Heart left ventricle (tissue), 16 donors: ENCODE data around the gene PCNX3. TPM values are rescaled to one million over a fixed set of nuclear protein-coding genes. Genes with fewer than 3 reads are reported as not detected.

Experiments
- ATAC-seq, 4 donors: fragments of 200-7000 bp; cut with Tn5 transposase; one replicate each; pipeline ENCODE4 v1.9.1; 2020 to 2022; ENCODE audit warnings: moderate library complexity in 4 of 4, mild to moderate bottlenecking in 3 of 4, moderate number of reproducible peaks in 1 of 4
- DNase-seq, 5 donors: peaks; one replicate each; pipeline ENCODE4 v3.0.0-alpha.2; 2020
- H3K27ac ChIP-seq, 12 donors: fragments of 200-600 bp; sonication (generic) in 4 of 12; one replicate each; pipeline versions ENCODE4 v1.5.0 to v1.8.0; 2016 to 2022; ENCODE audit warnings: mild to moderate bottlenecking in 2 of 12
- H3K27me3 ChIP-seq, 9 donors: fragments of 200-600 bp; sonication (generic) in 2 of 9; one replicate each; pipeline versions ENCODE4 v1.5.1 to v1.8.0; 2016 to 2022; ENCODE audit warnings: mild to moderate bottlenecking in 3 of 9
- H3K36me3 ChIP-seq, 9 donors: fragments of 200-600 bp; sonication (generic) in 2 of 9; one replicate each; pipeline versions ENCODE4 v1.5.0 to v1.8.0; 2018 to 2022; ENCODE audit warnings: mild to moderate bottlenecking in 2 of 9
- H3K4me1 ChIP-seq, 12 donors: fragments of 200-600 bp; sonication (generic) in 4 of 12; one replicate each; pipeline versions ENCODE4 v1.5.0 to v1.8.0; 2016 to 2022; ENCODE audit warnings: mild to moderate bottlenecking in 3 of 12
- H3K4me3 ChIP-seq, 12 donors: fragments of 200-600 bp; sonication (generic) in 4 of 12; one replicate each; pipeline versions ENCODE4 v1.5.0 to v1.8.0; 2017 to 2022; ENCODE audit warnings: mild to moderate bottlenecking in 9 of 12, moderate library complexity in 4 of 12
- H3K9me3 ChIP-seq, 12 donors: fragments of 200-600 bp; sonication (generic) in 4 of 12; one replicate each; pipeline versions ENCODE4 v1.5.0 to v1.8.0; 2016 to 2022; ENCODE audit warnings: mild to moderate bottlenecking in 1 of 12
- CTCF ChIP-seq, 12 donors: fragments of 200-600 bp; sonication (generic) in 4 of 12; IDR thresholded peaks; one replicate each; pipeline versions ENCODE4 v1.5.0 to v1.8.0; 2018 to 2022; ENCODE audit warnings: antibody characterized with exemption in 12 of 12, mild to moderate bottlenecking in 5 of 12
- POLR2A ChIP-seq, 2 donors: fragments of 450-650 bp; IDR thresholded peaks; one replicate each; pipeline ENCODE4 v1.6.1; 2017; ENCODE audit warnings: antibody characterized with exemption in 2 of 2, mild to moderate bottlenecking in 2 of 2, moderate library complexity in 2 of 2
- WGBS, 4 donors: extraction: QIAGEN DNeasy Blood & Tissue Kit in 2 of 4; methylation state at CpG; one replicate each; pipeline versions ENCODE4 v1.1.5 to v1.1.7; 2013 to 2018; 5-methylcytosine and 5-hydroxymethylcytosine counted together
- intact Hi-C, 10 donors: fragments of 100-400 bp; cut with DNase I; formaldehyde crosslinking; loops; one replicate each; pipeline versions ENCODE4 v1.11.1 to v1.14.2; 2022
- long read RNA-seq, 3 donors: library from polyadenylated mRNA; unstranded; transcript quantifications; one replicate each; pipeline ENCODE4 v2.0.0, GENCODE V29; 2020 to 2021
- polyA plus RNA-seq, 2 donors: library from polyadenylated mRNA; stranded (reverse); fragments of 200-250 nt; gene quantifications; one replicate each; pipeline ENCODE4 v1.2.3, GENCODE V29; 2013
- total RNA-seq, 9 donors: library from RNA; depleted of rRNA in 2 of 9; stranded (reverse); fragments of >200 nt in 2 of 9; fragmentation: NEBNext Ultra II Directional in 3 of 9; extraction: Animal tissue kit (Norgen Biotek cat#: 25700) in 3 of 9; gene quantifications; one replicate each; pipeline versions ENCODE4 v1.1.0 to v1.2.4, GENCODE V29; 2016 to 2023
- donor health status: ischemic (EF 13 %, LVEDD 7.1; RV severe dilation, severe dysfunction).
- donor health status: healthy with polysubstance abuse.
- donor health status: DM: no; HTN: yes; CAD: no.
- donor health status: DM: no; HTN: no; CAD: no.
- donor health status: ischemic (EF 25% LVEDD 6.9; RV normal size, moderate dysfunction).
- donor health status: ischemic (EF 25% LVEDD 5.7; RV mildly dilated, moderate dysfunction).
- donor health status: healthy.
- donor health status: DM: yes; HTN: yes; CAD: no.
- donor health status: ischemic (EF 35%, LVEDD 5.7; RV mildly dilated, moderate dysfunction).
- donor health status: nonischemic (EF 11% LVEDD 7.7; RV severe dilation, severe dysfunction).
- donor health status: DM: yes; HTN: yes; CAD: no.
- donor health status: PGD.
- donor health status: ischemic (EF 29% LVEDD 5.4; RV normal size, mild dysfunction).
- donor health status: nonischemic (EF 23%, LVEDD 6.1; RV moderate dilation, normal function).

PCNX3 gene
- total RNA-seq: 10 to 100 TPM in 8 of 9 donors, 1 to 10 TPM in 1; 9.5 to 23.4 (median 15.4) TPM
- 10 to 100 TPM in 1 of 2 donors, 1 to 10 TPM in 1; 7.1 to 14.0 TPM for polyA plus RNA-seq
- long read RNA-seq, donor 1, partial matches to known transcripts: 6 of 6 reads
- long read RNA-seq, donor 1, other reads (novel, unspliced or antisense): 0 of 6 reads
- long read RNA-seq, donor 2, partial matches to known transcripts: 5 of 5 reads
- long read RNA-seq, donor 2, other reads (novel, unspliced or antisense): 0 of 5 reads
- long read RNA-seq, donor 3, partial matches to known transcripts: 7 of 9 reads
- long read RNA-seq, donor 3, other reads (novel, unspliced or antisense): 2 of 9 reads

- Histone ChIP-seq H3K27me3 (no peaks in the 10 kb centered on the region), H3K4me1 (peaks cover 5 to 57% (median 34%) of the 10 kb centered on the region in 12 donors), H3K4me3 (peak within 1 kb of the TSS; percentile 89 to 100 (median 96)), H3K9me3 (no peaks in the 10 kb centered on the region), H3K27ac (peak within 1 kb of the TSS; percentile 95 to 99 (median 97)), H3K36me3 (peaks cover 0 to 54% (median 40%) of the 10 kb centered on the region in 9 donors)
- 0% methylated on average over 43 to 55 of the region's 55 CpGs for WGBS, 4 donors
- DNase-seq: peak; percentile 100
- intact Hi-C loops: loop anchor here in 5 of 10 donors (2.0 to 10.0 kb wide), 7 partner anchors 37 to 242 kb away; partner anchors contain the start of genes CFL1 (in 1 of the 5), KAT5 (in 1 of the 5) and RELA (in 1 of the 5)
- peak; percentile 86 to 90 (median 88) for ATAC-seq
- no peak for TF ChIP-seq CTCF (IDR thresholded peaks at IDR 0.05)
- TF ChIP-seq POLR2A (IDR thresholded peaks at IDR 0.05): peak in 1 of 2 donors; percentile 68
Measured at GRCh38 chr11:65615229-65615949, at the start of gene PCNX3. TSS of gene PCNX3 (plus strand) at chr11:65615776. CDS start at chr11:65616312, 536 bp downstream.

DNA sequence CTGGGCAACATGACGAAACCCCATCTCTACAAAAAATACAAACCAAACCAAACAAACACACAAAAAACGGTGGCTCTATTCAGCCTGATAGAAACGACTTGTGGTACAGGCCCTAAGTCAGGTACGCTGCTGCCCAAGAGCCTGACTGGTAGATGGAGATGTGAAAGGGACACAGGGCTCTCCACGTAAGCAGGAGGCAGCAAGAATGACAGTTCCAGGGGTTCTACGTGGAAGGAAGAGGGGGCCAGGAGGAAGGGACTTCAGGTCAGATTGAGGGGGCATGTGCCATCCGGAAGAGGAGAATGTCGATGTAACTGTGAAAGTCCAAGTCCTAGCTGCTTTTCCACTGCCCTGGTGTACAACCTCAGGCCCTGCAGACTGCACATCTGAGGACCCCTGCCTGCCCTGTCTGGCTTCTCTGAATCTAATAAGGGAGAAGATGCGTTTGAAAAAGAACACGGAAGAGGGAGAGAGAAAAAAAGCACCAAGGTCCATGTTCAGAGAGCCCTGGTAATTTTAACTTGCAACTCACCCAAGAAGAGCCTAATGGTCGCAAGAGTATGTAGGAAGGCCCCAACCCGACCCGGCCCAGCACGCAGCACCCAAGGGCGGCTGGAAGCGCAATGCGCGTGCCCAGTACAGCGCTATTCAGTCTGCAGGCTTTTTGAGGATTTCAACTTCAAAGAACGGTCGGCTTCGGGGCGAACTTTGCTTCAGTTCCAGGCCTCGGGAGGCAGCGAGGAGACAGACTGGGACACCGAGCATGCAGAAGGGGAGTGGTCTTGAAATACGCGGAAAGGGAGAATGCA, 46.2 kb upstream of the PCNX3 start:
- WGBS, 4 donors: 9 to 11% (median 10%) methylated on average over 26 to 28 of the region's 28 CpGs
- intact Hi-C loops: no loop called here
- Histone ChIP-seq H3K27me3 (peaks cover 0 to 6% (median 0%) of the 10 kb centered on the region in 9 donors), H3K4me3 (peak overlapping the region; percentile 56 to 96 (median 82)), H3K4me1 (peaks cover 17 to 73% (median 47%) of the 10 kb centered on the region in 12 donors), H3K9me3 (no peaks in the 10 kb centered on the region), H3K27ac (peak overlapping the region; percentile 64 to 99 (median 95)), H3K36me3 (peaks cover 0 to 20% (median 0%) of the 10 kb centered on the region in 9 donors)
- DNase-seq: peak in 1 of 5 donors; percentile 79
- TF ChIP-seq POLR2A (IDR thresholded peaks at IDR 0.05): no peak
- no peak for TF ChIP-seq CTCF (IDR thresholded peaks at IDR 0.05)
- peak; percentile 1 to 16 (median 12) for ATAC-seq

DNA sequence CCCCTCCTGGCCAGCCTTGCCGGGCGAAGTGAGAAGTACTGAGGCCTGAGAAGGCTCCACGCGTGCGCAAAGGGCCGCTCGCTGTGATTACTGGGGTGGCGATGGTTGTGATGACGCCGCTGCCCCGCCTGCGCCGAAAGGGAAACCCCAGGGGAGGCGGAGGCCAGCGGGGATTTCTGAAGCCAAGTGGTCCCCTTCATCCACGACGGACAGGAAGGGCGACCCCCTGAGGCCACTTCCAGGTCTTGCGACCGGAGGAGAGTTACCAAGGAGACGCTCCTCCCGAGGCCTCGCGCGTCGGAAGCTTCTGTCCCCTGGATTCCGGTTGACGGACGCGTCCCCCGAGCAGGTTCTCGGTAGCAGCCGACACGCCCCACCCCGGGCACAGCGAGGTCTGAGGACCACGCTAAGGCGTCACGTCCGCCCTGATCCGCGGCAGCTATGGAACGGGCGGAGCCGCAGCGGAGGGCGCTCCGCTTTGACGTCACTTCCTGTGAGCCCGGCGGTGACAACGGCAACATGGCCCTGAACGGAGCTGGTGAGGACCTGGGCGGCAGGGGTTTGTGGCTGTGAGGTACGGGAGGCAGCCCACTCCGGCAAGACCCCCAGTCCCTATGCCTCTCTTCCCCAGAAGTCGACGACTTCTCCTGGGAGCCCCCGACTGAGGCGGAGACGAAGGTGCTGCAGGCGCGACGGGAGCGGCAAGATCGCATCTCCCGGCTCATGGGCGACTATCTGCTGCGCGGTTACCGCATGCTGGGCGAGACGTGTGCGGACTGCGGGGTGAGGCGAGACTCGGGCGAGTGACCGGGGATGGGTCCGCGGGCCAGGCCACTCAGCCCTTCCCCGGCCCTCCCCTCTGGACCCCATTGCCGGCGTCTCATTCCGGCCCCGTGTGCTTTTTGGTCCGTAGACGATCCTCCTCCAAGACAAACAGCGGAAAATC, 45.3 kb upstream of the PCNX3 start, which contains the start of gene ZNRD2:
Gene ZNRD2 (plus strand): TSS at position 505 of the 946 bp plus-strand sequence. CDS start 15 bp downstream, at position 520.
- Histone ChIP-seq H3K27me3 (peaks cover 0 to 6% (median 0%) of the 10 kb centered on the region in 9 donors), H3K4me1 (peaks cover 17 to 77% (median 55%) of the 10 kb centered on the region in 12 donors), H3K9me3 (no peaks in the 10 kb centered on the region), H3K27ac (peak within 1 kb of the TSS; percentile 64 to 99 (median 95)), H3K4me3 (peak within 1 kb of the TSS; percentile 56 to 96 (median 82)), H3K36me3 (peaks cover 0 to 20% (median 0%) of the 10 kb centered on the region in 9 donors)
- intact Hi-C loops: loop anchor here in 4 of 10 donors (1.0 to 5.0 kb wide), 5 partner anchors 29 to 148 kb away; partner anchors contain the start of genes MAP3K11 (in 1 of the 4), NEAT1 (in 1 of the 4) and RELA (in 1 of the 4)
- WGBS, 4 donors: 0 to 1% (median 0%) methylated on average over 28 to 89 of the region's 89 CpGs
- peak in 11 of 12 donors; percentile 33 to 71 (median 55) for TF ChIP-seq CTCF (IDR thresholded peaks at IDR 0.05)
- TF ChIP-seq POLR2A (IDR thresholded peaks at IDR 0.05): peak in 1 of 2 donors; percentile 72
- DNase-seq (peak; percentile 98 to 99 (median 99)), ATAC-seq (peak; percentile 85 to 92 (median 90))
